GM11168 (cell line): ENCODE data around the gene SPRED3.
"Not testable (repeated sequence)": the region's sequence is repeated elsewhere in the genome, so short reads cannot be mapped to it uniquely, and the experiment has no call there.

Experiments
- in situ Hi-C: fragments of 300-500 bp; cut with MboI; formaldehyde crosslinking; loops from one replicate; pipeline ENCODE4 v1.12.0; 2022; ENCODE audit warnings: low sequenced_read_pairs; ENCODE audit not compliant: unreplicated experiment

The SPRED3 gene

GRCh38 chr19:38388349-38389100 is at the start of gene SPRED3:
Gene SPRED3 (plus strand): TSS chr19:38388697. CDS start chr19:38390303, 1,606 bp downstream.
- in situ Hi-C loops = no loop called here

GRCh38 chr19:38339011-38339410 is 49.5 kb upstream of the SPRED3 start:
- in situ Hi-C loops = loop anchor here (10.0 kb wide), 1 partner anchor 434 kb away; the partner anchor contains the start of genes SIPA1L3 and WDR87

GRCh38 chr19:38340927-38341326 is 47.6 kb upstream of the SPRED3 start:
- in situ Hi-C loops = no loop called here

GRCh38 chr19:38346837-38347236 is 41.7 kb upstream of the SPRED3 start:
- in situ Hi-C loops = no loop called here

GRCh38 chr19:38350883-38351282 is 37.6 kb upstream of the SPRED3 start:
- in situ Hi-C loops = no loop called here

- in situ Hi-C loops = no loop called here
These were observed 36.6 kb upstream of the SPRED3 start for GRCh38 chr19:38351865-38352395.

- in situ Hi-C loops = no loop called here
These were observed 35.9 kb upstream of the SPRED3 start for GRCh38 chr19:38352611-38353010.

GRCh38 chr19:38355728-38356725 is 32.5 kb upstream of the SPRED3 start:
- in situ Hi-C loops = no loop called here

GRCh38 chr19:38358071-38358470 is 30.4 kb upstream of the SPRED3 start:
- in situ Hi-C loops = no loop called here

- in situ Hi-C loops = no loop called here
These were observed 29.1 kb upstream of the SPRED3 start for GRCh38 chr19:38359242-38360021.

- in situ Hi-C loops = no loop called here
These were observed 28.1 kb upstream of the SPRED3 start for GRCh38 chr19:38360351-38360750.

GRCh38 chr19:38360839-38361631 is 27.5 kb upstream of the SPRED3 start:
- in situ Hi-C loops = no loop called here

GRCh38 chr19:38361633-38362075 is 26.8 kb upstream of the SPRED3 start:
- in situ Hi-C loops = no loop called here

GRCh38 chr19:38362076-38362945 is 26.2 kb upstream of the SPRED3 start:
- in situ Hi-C loops = no loop called here

GRCh38 chr19:38362946-38363688 is 25.4 kb upstream of the SPRED3 start:
- in situ Hi-C loops = not testable (repeated sequence)

- in situ Hi-C loops = no loop called here
These were observed 21.5 kb upstream of the SPRED3 start for GRCh38 chr19:38367041-38367440.

- in situ Hi-C loops = no loop called here
These were observed 18.9 kb upstream of the SPRED3 start for GRCh38 chr19:38369584-38369983.

GRCh38 chr19:38370299-38370698 is 18.2 kb upstream of the SPRED3 start:
- in situ Hi-C loops = no loop called here
